Tibial nerve (tissue), 4 donors: ENCODE data around the gene REPIN1. TPM values are rescaled to one million over a fixed set of nuclear protein-coding genes. Genes with fewer than 3 reads are reported as not detected.

ENCODE experiments used
- DNase-seq, 2 donors: peaks; one replicate each; pipeline ENCODE4 v3.0.0-alpha.2; 2019; ENCODE audit warnings: low spot score in 2 of 2
- H3K27ac ChIP-seq, 4 donors: fragments of 200-600 bp; sonication (generic) in 3 of 4; one replicate each; pipeline ENCODE4 v1.5.1; 2017 to 2019; ENCODE audit warnings: mild to moderate bottlenecking in 1 of 4
- H3K27me3 ChIP-seq, 2 donors: fragments of 200-600 bp; sonication (generic) in 1 of 2; one replicate each; pipeline versions ENCODE4 v1.5.1 to v1.6.0; 2017 to 2019
- H3K36me3 ChIP-seq, 3 donors: fragments of 200-600 bp; sonication (generic); one replicate each; pipeline ENCODE4 v1.5.1; 2018 to 2019
- H3K4me1 ChIP-seq, 4 donors: fragments of 200-600 bp; sonication (generic) in 3 of 4; one replicate each; pipeline ENCODE4 v1.5.1; 2017 to 2019
- H3K4me3 ChIP-seq, 4 donors: fragments of 200-600 bp; sonication (generic) in 3 of 4; one replicate each; pipeline ENCODE4 v1.5.1; 2017 to 2019; ENCODE audit warnings: mild to moderate bottlenecking in 1 of 4, moderate library complexity in 1 of 4
- H3K9me3 ChIP-seq, 4 donors: fragments of 200-600 bp; sonication (generic) in 3 of 4; one replicate each; pipeline ENCODE4 v1.5.1; 2017 to 2019
- EP300 ChIP-seq, 2 donors: sonication (generic); formaldehyde crosslinking; IDR thresholded peaks; one replicate each; pipeline ENCODE4 v1.6.1; 2017; ENCODE audit warnings: antibody characterized with exemption in 2 of 2, mild to moderate bottlenecking in 1 of 2
- POLR2A ChIP-seq, 2 donors: fragments of 450-650 bp; IDR thresholded peaks; one replicate each; pipeline ENCODE4 v1.6.1; 2017; ENCODE audit warnings: antibody characterized with exemption in 2 of 2, mild to moderate bottlenecking in 2 of 2, moderate library complexity in 2 of 2
- WGBS, 2 donors: methylation state at CpG; one replicate each; pipeline ENCODE4 v1.1.5; 2018; 5-methylcytosine and 5-hydroxymethylcytosine counted together
- total RNA-seq, 4 donors: library from RNA; depleted of rRNA; stranded (reverse); fragments of >200 nt; gene quantifications; one replicate each; pipeline ENCODE4 v1.1.0, GENCODE V29; 2016
- TF ChIP-seq, protein P1 (sequence below), 5 experiments: fragments of 200-600 bp in 3 of 5; fragments of 450-650 bp in 2 of 5; sonication (generic) in 3 of 5; IDR thresholded peaks; one replicate each; pipeline ENCODE4 v1.5.1; 2016 to 2019; ENCODE audit warnings: antibody characterized with exemption in 5 of 5, mild to moderate bottlenecking in 3 of 5, moderate library complexity in 2 of 5

REPIN1 gene
- total RNA-seq, 4 donors from 2014 or later: 65.8 to 70.2 (median 68.3) TPM

GRCh38 chr7:150374026-150374425, 5.4 kb downstream of the REPIN1 start:
- no peak overlapping the region for H3K4me3 ChIP-seq
- H3K27ac ChIP-seq: no peak overlapping the region
- no peak for DNase-seq
- H3K4me1 ChIP-seq: peaks cover 0 to 74% (median 22%) of the 10 kb centered on the region in 4 donors
- H3K27me3 ChIP-seq: no peaks in the 10 kb centered on the region
- no peaks in the 10 kb centered on the region for H3K9me3 ChIP-seq
- TF ChIP-seq POLR2A (IDR thresholded peaks at IDR 0.05) (no peak), EP300 (IDR thresholded peaks at IDR 0.05) (no peak)
- TF ChIP-seq, protein P1, sequence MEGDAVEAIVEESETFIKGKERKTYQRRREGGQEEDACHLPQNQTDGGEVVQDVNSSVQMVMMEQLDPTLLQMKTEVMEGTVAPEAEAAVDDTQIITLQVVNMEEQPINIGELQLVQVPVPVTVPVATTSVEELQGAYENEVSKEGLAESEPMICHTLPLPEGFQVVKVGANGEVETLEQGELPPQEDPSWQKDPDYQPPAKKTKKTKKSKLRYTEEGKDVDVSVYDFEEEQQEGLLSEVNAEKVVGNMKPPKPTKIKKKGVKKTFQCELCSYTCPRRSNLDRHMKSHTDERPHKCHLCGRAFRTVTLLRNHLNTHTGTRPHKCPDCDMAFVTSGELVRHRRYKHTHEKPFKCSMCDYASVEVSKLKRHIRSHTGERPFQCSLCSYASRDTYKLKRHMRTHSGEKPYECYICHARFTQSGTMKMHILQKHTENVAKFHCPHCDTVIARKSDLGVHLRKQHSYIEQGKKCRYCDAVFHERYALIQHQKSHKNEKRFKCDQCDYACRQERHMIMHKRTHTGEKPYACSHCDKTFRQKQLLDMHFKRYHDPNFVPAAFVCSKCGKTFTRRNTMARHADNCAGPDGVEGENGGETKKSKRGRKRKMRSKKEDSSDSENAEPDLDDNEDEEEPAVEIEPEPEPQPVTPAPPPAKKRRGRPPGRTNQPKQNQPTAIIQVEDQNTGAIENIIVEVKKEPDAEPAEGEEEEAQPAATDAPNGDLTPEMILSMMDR (IDR thresholded peaks at IDR 0.05): no peak
- 87 to 90% methylated on average over 3 to 4 of the region's 4 CpGs for WGBS, 2 donors
- peaks cover 0 to 57% (median 0%) of the 10 kb centered on the region in 3 donors for H3K36me3 ChIP-seq

DNA sequence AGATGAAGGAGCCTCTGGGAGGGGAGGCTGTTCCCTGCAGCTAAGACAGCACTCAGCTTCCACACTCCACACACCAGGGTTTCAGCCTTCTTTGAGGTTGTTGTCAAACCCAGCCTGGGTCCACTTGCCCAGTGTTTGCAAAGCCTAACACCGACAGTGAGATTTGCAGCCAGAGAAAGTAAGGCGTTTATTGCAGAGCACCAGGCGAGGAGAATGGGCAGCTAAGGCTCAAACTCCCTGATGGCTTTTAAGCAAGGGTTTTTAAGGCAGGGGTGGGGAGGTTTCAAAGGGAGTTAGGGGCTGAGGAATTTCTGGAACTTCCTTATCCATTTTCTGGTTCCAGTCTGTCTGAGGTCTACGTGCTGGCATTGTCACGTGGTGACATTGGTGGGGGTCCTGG, 5.8 kb downstream of the REPIN1 start:
- H3K27ac ChIP-seq: no peak overlapping the region
- H3K4me3 ChIP-seq: no peak overlapping the region
- WGBS, 2 donors: 91 to 94% methylated on average over 5 of the region's 5 CpGs
- peaks cover 0 to 57% (median 0%) of the 10 kb centered on the region in 3 donors for H3K36me3 ChIP-seq
- peaks cover 0 to 70% (median 19%) of the 10 kb centered on the region in 4 donors for H3K4me1 ChIP-seq
- no peaks in the 10 kb centered on the region for H3K9me3 ChIP-seq
- TF ChIP-seq EP300 (IDR thresholded peaks at IDR 0.05): no peak
- no peak for TF ChIP-seq POLR2A (IDR thresholded peaks at IDR 0.05)
- TF ChIP-seq, protein P1 (IDR thresholded peaks at IDR 0.05): no peak
- DNase-seq: no peak
- no peaks in the 10 kb centered on the region for H3K27me3 ChIP-seq

DNA sequence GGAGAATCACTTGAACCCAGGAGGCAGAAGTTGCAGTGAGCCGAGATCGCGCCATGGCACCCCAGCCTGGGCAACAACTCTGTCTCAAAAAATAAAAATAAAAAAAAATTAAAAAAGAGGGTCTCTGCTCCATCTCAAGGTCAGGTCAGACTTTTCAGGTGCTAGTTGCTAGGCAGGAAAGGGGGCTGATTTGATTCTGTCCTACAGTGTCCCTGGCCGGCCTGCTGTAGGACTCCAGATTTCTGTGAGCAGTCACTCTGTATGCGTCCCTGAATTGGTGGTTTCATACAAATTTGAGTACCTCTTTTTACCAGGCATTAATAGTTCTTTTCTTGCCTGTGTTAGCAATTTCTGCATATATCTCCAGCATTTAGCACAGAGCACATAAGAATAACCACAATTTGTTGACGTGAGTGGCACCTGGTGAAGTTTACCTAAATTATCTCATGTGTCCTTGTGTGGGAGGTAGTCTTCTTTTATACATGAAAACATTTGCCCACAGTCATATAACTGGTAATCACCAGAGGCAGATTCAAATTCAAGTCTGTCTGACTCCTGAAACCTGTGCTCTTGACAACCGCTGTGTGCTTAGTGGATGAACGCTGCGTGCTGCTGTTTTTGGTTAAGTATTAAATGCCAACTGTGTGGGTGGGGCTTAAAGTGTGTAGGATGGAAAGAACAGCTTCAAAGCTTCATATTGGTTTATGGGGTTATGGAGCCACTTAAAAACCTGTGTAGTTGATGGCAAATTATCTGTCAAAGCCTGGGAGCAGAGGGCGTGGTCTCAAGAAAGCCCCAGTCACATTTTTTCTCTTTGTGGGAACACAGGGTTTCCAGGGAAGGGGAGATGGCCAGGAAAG, 7.3 kb downstream of the REPIN1 start:
- H3K27ac ChIP-seq: peak overlapping the region in 3 of 4 donors; percentile 14 to 97 (median 91)
- H3K4me1 ChIP-seq: peaks cover 0 to 68% (median 12%) of the 10 kb centered on the region in 4 donors
- no peak overlapping the region for H3K4me3 ChIP-seq
- no peaks in the 10 kb centered on the region for H3K27me3 ChIP-seq
- no peaks in the 10 kb centered on the region for H3K9me3 ChIP-seq
- H3K36me3 ChIP-seq: peaks cover 0 to 46% (median 0%) of the 10 kb centered on the region in 3 donors
- DNase-seq: no peak
- WGBS, 2 donors: 77 to 78% methylated on average over 10 of the region's 10 CpGs
- TF ChIP-seq, protein P1 (IDR thresholded peaks at IDR 0.05): no peak
- TF ChIP-seq POLR2A (IDR thresholded peaks at IDR 0.05): no peak
- no peak for TF ChIP-seq EP300 (IDR thresholded peaks at IDR 0.05)

DNA sequence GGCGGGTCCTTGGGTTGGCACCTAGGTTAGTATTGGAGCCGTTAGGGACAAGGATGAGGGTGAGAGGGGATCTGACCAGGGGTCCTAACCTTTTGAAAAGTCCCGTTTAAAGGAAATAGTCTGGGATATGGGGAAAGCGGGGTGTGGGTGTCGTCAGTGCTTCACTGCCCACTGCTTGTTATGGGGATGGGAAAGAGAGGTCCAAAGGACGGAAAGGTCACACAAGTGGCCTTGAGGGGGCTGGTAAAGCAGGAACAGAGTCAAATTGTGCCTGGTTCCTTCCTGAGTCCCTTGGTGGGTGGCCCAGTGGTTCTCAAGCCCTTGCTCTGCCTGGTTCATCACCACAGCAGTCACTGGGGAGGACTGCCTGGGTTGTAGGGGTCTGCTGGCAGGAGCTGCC, 7.9 kb downstream of the REPIN1 start:
- TF ChIP-seq POLR2A (IDR thresholded peaks at IDR 0.05) (no peak), EP300 (IDR thresholded peaks at IDR 0.05) (no peak)
- TF ChIP-seq, protein P1 (IDR thresholded peaks at IDR 0.05): no peak
- no peak overlapping the region for H3K4me3 ChIP-seq
- no peaks in the 10 kb centered on the region for H3K27me3 ChIP-seq
- peaks cover 0 to 39% (median 0%) of the 10 kb centered on the region in 3 donors for H3K36me3 ChIP-seq
- H3K27ac ChIP-seq: peak overlapping the region in 3 of 4 donors; percentile 14 to 97 (median 91)
- peaks cover 0 to 68% (median 11%) of the 10 kb centered on the region in 4 donors for H3K4me1 ChIP-seq
- no peak for DNase-seq
- H3K9me3 ChIP-seq: no peaks in the 10 kb centered on the region
- WGBS, 2 donors: 54 to 56% methylated on average over 6 of the region's 6 CpGs

DNA sequence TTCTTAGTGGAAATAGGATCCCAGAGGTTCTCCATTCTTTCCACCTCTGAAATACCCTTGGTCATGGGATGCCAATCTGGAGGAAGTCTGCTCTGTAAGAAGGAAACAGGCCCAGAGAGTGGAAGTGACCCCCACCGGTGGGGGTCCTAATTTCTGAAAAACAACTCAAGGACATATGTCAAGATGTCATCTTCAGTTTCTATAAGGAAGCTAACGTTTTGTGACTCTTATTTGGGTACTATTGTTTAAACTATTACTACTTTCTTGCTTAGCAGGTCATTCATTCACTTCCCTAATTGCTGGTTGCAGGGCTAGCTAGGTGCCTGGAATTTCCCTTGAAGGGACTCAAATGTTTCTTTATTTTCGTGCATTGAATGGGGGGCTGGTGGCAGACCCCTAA, 8.6 kb downstream of the REPIN1 start:
- Histone ChIP-seq H3K27me3 (no peaks in the 10 kb centered on the region), H3K9me3 (no peaks in the 10 kb centered on the region), H3K36me3 (peaks cover 0 to 33% (median 0%) of the 10 kb centered on the region in 3 donors), H3K4me3 (no peak overlapping the region), H3K4me1 (peaks cover 0 to 70% (median 14%) of the 10 kb centered on the region in 4 donors), H3K27ac (peak overlapping the region in 2 of 4 donors; percentile 91 to 97)
- DNase-seq: no peak
- TF ChIP-seq, protein P1 (IDR thresholded peaks at IDR 0.05): no peak
- WGBS, 2 donors: 37 to 45% methylated on average over 3 of the region's 3 CpGs
